Activated naive CD4-positive, alpha-beta T cell treated with anti-CD3 and anti-CD28 coated beads, Interleukin-2, amount 10 ng/mL, durations not matched to agents 7 days and 5 days (primary cell): Measurements from ENCODE around the gene RAMP1.
A peak's percentile ranks its signal among the peaks of the same experiment; 100 is the strongest.

ENCODE experiments used
- CTCF ChIA-PET: fragments of 350-600 bp; sonication (Branson Sonifier 250); formaldehyde crosslinking; loops from one replicate; lab custom pipeline; 2021; ENCODE audit warnings: antibody characterized with exemption; lab: Charles Lee
- DNase-seq: peaks from one replicate; pipeline ENCODE4 v3.0.0-alpha.2; 2020
- H3K27ac Mint-ChIP-seq: one replicate; pipeline ENCODE4 v1.8.0; 2021; ENCODE audit warnings: mild to moderate bottlenecking, moderate library complexity, mixed read lengths
- H3K27me3 Mint-ChIP-seq: one replicate; pipeline ENCODE4 v1.8.0; 2021; ENCODE audit warnings: mild to moderate bottlenecking, mixed read lengths
- H3K36me3 Mint-ChIP-seq: one replicate; pipeline ENCODE4 v1.8.0; 2021; ENCODE audit warnings: mixed read lengths
- H3K4me1 Mint-ChIP-seq: one replicate; pipeline ENCODE4 v1.8.0; 2021; ENCODE audit warnings: mixed read lengths
- H3K4me3 Mint-ChIP-seq: one replicate; pipeline ENCODE4 v1.8.0; 2021; ENCODE audit warnings: mild to moderate bottlenecking, moderate library complexity, mixed read lengths
- H3K9me3 Mint-ChIP-seq: one replicate; pipeline ENCODE4 v1.8.0; 2021; ENCODE audit warnings: mixed read lengths

Gene RAMP1

GRCh38 chr2:237889016-237889415 is 29.6 kb downstream of the RAMP1 start:
- Mint-ChIP-seq H3K4me1 (peaks cover 26% of the 10 kb centered on the region), H3K27me3 (no peaks in the 10 kb centered on the region), H3K4me3 (no peak overlapping the region), H3K9me3 (no peaks in the 10 kb centered on the region), H3K27ac (no peak overlapping the region), H3K36me3 (peaks cover 1% of the 10 kb centered on the region)
- DNase-seq, result no peak
- CTCF ChIA-PET, result no interaction called here

GRCh38 chr2:237889811-237890210 is 30.4 kb downstream of the RAMP1 start:
- Mint-ChIP-seq H3K27ac (no peak overlapping the region), H3K27me3 (no peaks in the 10 kb centered on the region), H3K9me3 (no peaks in the 10 kb centered on the region), H3K36me3 (peaks cover 1% of the 10 kb centered on the region), H3K4me3 (no peak overlapping the region), H3K4me1 (peaks cover 26% of the 10 kb centered on the region)
- no peak for DNase-seq
- CTCF ChIA-PET, result no interaction called here

- peaks cover 42% of the 10 kb centered on the region for H3K4me1 Mint-ChIP-seq
- no peaks in the 10 kb centered on the region for H3K9me3 Mint-ChIP-seq
- peaks cover 1% of the 10 kb centered on the region for H3K36me3 Mint-ChIP-seq
- no peak overlapping the region for H3K4me3 Mint-ChIP-seq
- H3K27ac Mint-ChIP-seq, result peak overlapping the region; percentile 5
- H3K27me3 Mint-ChIP-seq, result no peaks in the 10 kb centered on the region
- DNase-seq, result no peak
- CTCF ChIA-PET, result no interaction called here
These were observed 33.1 kb downstream of the RAMP1 start for GRCh38 chr2:237892478-237892877.

- CTCF ChIA-PET, result no interaction called here
- Mint-ChIP-seq H3K9me3 (no peaks in the 10 kb centered on the region), H3K27me3 (no peaks in the 10 kb centered on the region), H3K27ac (no peak overlapping the region), H3K4me3 (no peak overlapping the region), H3K36me3 (peaks cover 1% of the 10 kb centered on the region), H3K4me1 (peaks cover 48% of the 10 kb centered on the region)
- no peak for DNase-seq
These were observed 33.7 kb downstream of the RAMP1 start for GRCh38 chr2:237892984-237893595.

- no peaks in the 10 kb centered on the region for H3K9me3 Mint-ChIP-seq
- peaks cover 3% of the 10 kb centered on the region for H3K36me3 Mint-ChIP-seq
- no peak for DNase-seq
- H3K4me3 Mint-ChIP-seq, result no peak overlapping the region
- H3K4me1 Mint-ChIP-seq, result peaks cover 62% of the 10 kb centered on the region
- CTCF ChIA-PET, result no interaction called here
- no peaks in the 10 kb centered on the region for H3K27me3 Mint-ChIP-seq
- H3K27ac Mint-ChIP-seq, result no peak overlapping the region
These were observed 35.1 kb downstream of the RAMP1 start for GRCh38 chr2:237894396-237894979.

- Mint-ChIP-seq H3K9me3 (no peaks in the 10 kb centered on the region), H3K4me1 (peaks cover 68% of the 10 kb centered on the region), H3K4me3 (no peak overlapping the region), H3K27ac (no peak overlapping the region), H3K36me3 (peaks cover 3% of the 10 kb centered on the region), H3K27me3 (no peaks in the 10 kb centered on the region)
- DNase-seq, result no peak
- CTCF ChIA-PET, result no interaction called here
These were observed 35.6 kb downstream of the RAMP1 start for GRCh38 chr2:237894986-237895543.

- H3K4me1 Mint-ChIP-seq, result peaks cover 70% of the 10 kb centered on the region
- no peak overlapping the region for H3K4me3 Mint-ChIP-seq
- no peak for DNase-seq
- H3K36me3 Mint-ChIP-seq, result peaks cover 3% of the 10 kb centered on the region
- CTCF ChIA-PET, result no interaction called here
- H3K9me3 Mint-ChIP-seq, result no peaks in the 10 kb centered on the region
- H3K27ac Mint-ChIP-seq, result peak overlapping the region; percentile 84
- no peaks in the 10 kb centered on the region for H3K27me3 Mint-ChIP-seq
These were observed 36.4 kb downstream of the RAMP1 start for GRCh38 chr2:237895544-237896506.

GRCh38 chr2:237896507-237896892 is 37.1 kb downstream of the RAMP1 start:
- Mint-ChIP-seq H3K27ac (peak overlapping the region; percentile 84), H3K27me3 (no peaks in the 10 kb centered on the region), H3K4me3 (no peak overlapping the region), H3K36me3 (peaks cover 9% of the 10 kb centered on the region), H3K9me3 (no peaks in the 10 kb centered on the region), H3K4me1 (peaks cover 75% of the 10 kb centered on the region)
- CTCF ChIA-PET, result no interaction called here
- no peak for DNase-seq

GRCh38 chr2:237896956-237897355 is 37.5 kb downstream of the RAMP1 start:
- Mint-ChIP-seq H3K9me3 (no peaks in the 10 kb centered on the region), H3K27me3 (no peaks in the 10 kb centered on the region), H3K27ac (peak overlapping the region; percentile 98), H3K36me3 (peaks cover 11% of the 10 kb centered on the region), H3K4me1 (peaks cover 77% of the 10 kb centered on the region), H3K4me3 (no peak overlapping the region)
- no peak for DNase-seq
- CTCF ChIA-PET, result no interaction called here

- Mint-ChIP-seq H3K4me3 (peak overlapping the region; percentile 58), H3K27ac (peak overlapping the region; percentile 98), H3K27me3 (no peaks in the 10 kb centered on the region), H3K9me3 (no peaks in the 10 kb centered on the region), H3K36me3 (peaks cover 11% of the 10 kb centered on the region), H3K4me1 (peaks cover 73% of the 10 kb centered on the region)
- CTCF ChIA-PET, result interaction anchor here (1.5 kb wide), 1 partner anchor 25 kb away, joined by 6 read pairs; no protein-coding TSS in a partner anchor
- no peak for DNase-seq
These were observed 38.6 kb downstream of the RAMP1 start for GRCh38 chr2:237898057-237898414.

- peaks cover 14% of the 10 kb centered on the region for H3K36me3 Mint-ChIP-seq
- CTCF ChIA-PET, result no interaction called here
- H3K4me1 Mint-ChIP-seq, result peaks cover 91% of the 10 kb centered on the region
- H3K27ac Mint-ChIP-seq, result peak overlapping the region; percentile 76
- DNase-seq, result no peak
- H3K4me3 Mint-ChIP-seq, result no peak overlapping the region
- H3K9me3 Mint-ChIP-seq, result no peaks in the 10 kb centered on the region
- no peaks in the 10 kb centered on the region for H3K27me3 Mint-ChIP-seq
These were observed 41.7 kb downstream of the RAMP1 start for GRCh38 chr2:237900891-237901831.

GRCh38 chr2:237901932-237902850 is 42.8 kb downstream of the RAMP1 start:
- no peaks in the 10 kb centered on the region for H3K27me3 Mint-ChIP-seq
- H3K27ac Mint-ChIP-seq, result peak overlapping the region; percentile 89
- H3K9me3 Mint-ChIP-seq, result peaks cover 3% of the 10 kb centered on the region
- H3K36me3 Mint-ChIP-seq, result peaks cover 17% of the 10 kb centered on the region
- H3K4me3 Mint-ChIP-seq, result peak overlapping the region; percentile 54
- CTCF ChIA-PET, result interaction anchor here (0.7 to 1.4 kb wide), 3 partner anchors 19 to 67 kb away, joined by 3 read pairs; no protein-coding TSS in a partner anchor
- peaks cover 89% of the 10 kb centered on the region for H3K4me1 Mint-ChIP-seq
- DNase-seq, result peak; percentile 51
